HG03066 (cell line): ENCODE results near the gene CLEC12A.
"Not testable (repeated sequence)": the region's sequence is repeated elsewhere in the genome, so short reads cannot be mapped to it uniquely, and the experiment has no call there.

Source experiments
- ATAC-seq: cut with Tn5 transposase; IDR thresholded peaks from one replicate; pipeline ENCODE4 v1.9.1; 2021; ENCODE audit warnings: low read depth; ENCODE audit not compliant: unreplicated experiment

The CLEC12A gene

GRCh38 chr12:9971181-9971580 is at the start of gene CLEC12A:
Gene CLEC12A, plus strand, starts transcription at chr12:9971409. Its CDS starts 188 bp downstream, at chr12:9971597.
- ATAC-seq = no peak

GRCh38 chr12:9922429-9922828 is 48.8 kb upstream of the CLEC12A start:
- no peak for ATAC-seq

GRCh38 chr12:9925705-9926393 is 45.4 kb upstream of the CLEC12A start:
- no peak for ATAC-seq

- ATAC-seq = no peak
Measured at GRCh38 chr12:9926876-9927275, 44.3 kb upstream of the CLEC12A start.

- no peak for ATAC-seq
Measured at GRCh38 chr12:9928607-9929006, 42.6 kb upstream of the CLEC12A start.

GRCh38 chr12:9931245-9931644 is 40.0 kb upstream of the CLEC12A start:
- no peak for ATAC-seq

GRCh38 chr12:9932270-9932669 is 38.9 kb upstream of the CLEC12A start, which contains the start of gene CLEC2A:
Gene CLEC2A, minus strand, starts transcription at chr12:9932370. Its CDS starts 41 bp downstream, at chr12:9932329.
- no peak for ATAC-seq

GRCh38 chr12:9933958-9934357 is 37.3 kb upstream of the CLEC12A start:
- ATAC-seq = no peak

GRCh38 chr12:9935026-9935425 is 36.2 kb upstream of the CLEC12A start:
- ATAC-seq = no peak

- ATAC-seq = no peak
Measured at GRCh38 chr12:9936591-9936990, 34.6 kb upstream of the CLEC12A start.

GRCh38 chr12:9940375-9940774 is 30.8 kb upstream of the CLEC12A start:
- ATAC-seq = no peak

GRCh38 chr12:9941838-9942237 is 29.4 kb upstream of the CLEC12A start:
- no peak for ATAC-seq

- no peak for ATAC-seq
Measured at GRCh38 chr12:9943240-9943639, 28.0 kb upstream of the CLEC12A start.

- ATAC-seq = no peak
Measured at GRCh38 chr12:9944391-9944790, 26.8 kb upstream of the CLEC12A start.

- no peak for ATAC-seq
Measured at GRCh38 chr12:9947674-9948073, 23.5 kb upstream of the CLEC12A start.

- ATAC-seq = peak; percentile 94
Measured at GRCh38 chr12:9948606-9949296, 22.5 kb upstream of the CLEC12A start.

GRCh38 chr12:9951026-9951675 is 20.1 kb upstream of the CLEC12A start:
- no peak for ATAC-seq

GRCh38 chr12:9952954-9953729 is 18.1 kb upstream of the CLEC12A start:
- ATAC-seq = not testable (repeated sequence)

- no peak for ATAC-seq
Measured at GRCh38 chr12:9957834-9958233, 13.4 kb upstream of the CLEC12A start.

- ATAC-seq = no peak
Measured at GRCh38 chr12:9960590-9960989, 10.6 kb upstream of the CLEC12A start.

GRCh38 chr12:9961106-9961505 is 10.1 kb upstream of the CLEC12A start:
- ATAC-seq = no peak
